Kidney capillary endothelial cell (primary cell): Measurements from ENCODE around the gene ZC3HAV1.

Experiments used
- DNase-seq: peaks from one replicate; pipeline ENCODE4 v3.0.0-alpha.2; 2018; ENCODE audit warnings: low spot score

The ZC3HAV1 gene

DNA sequence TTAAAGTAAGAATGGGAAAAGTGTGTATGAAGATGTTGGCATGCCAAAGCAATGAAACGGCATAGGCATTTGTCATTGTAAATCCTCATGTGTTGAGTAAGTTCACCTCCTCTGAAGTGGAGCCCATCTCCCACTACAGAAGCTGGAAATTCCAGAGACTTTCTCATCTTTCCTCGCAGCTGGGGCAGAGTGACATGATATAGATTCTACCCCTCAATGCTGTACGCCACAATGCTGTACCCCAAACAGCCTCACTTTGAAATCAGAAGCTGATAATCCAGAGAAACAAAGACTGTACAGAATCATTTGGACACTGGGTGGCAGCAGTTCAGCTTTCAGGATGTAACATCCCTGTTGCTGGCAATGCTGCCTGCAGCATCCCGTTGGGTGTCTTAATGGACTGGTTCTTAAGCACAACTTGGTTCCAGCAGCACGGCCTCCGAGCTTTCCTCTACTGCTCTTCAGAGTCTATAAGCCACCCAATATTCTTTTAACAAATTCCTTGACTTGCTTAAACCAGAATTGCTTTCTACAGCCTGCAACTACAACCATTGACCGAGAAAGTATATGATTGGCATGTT, 92.5 kb downstream of the ZC3HAV1 start:
- DNase-seq, result peak; percentile 52

DNA sequence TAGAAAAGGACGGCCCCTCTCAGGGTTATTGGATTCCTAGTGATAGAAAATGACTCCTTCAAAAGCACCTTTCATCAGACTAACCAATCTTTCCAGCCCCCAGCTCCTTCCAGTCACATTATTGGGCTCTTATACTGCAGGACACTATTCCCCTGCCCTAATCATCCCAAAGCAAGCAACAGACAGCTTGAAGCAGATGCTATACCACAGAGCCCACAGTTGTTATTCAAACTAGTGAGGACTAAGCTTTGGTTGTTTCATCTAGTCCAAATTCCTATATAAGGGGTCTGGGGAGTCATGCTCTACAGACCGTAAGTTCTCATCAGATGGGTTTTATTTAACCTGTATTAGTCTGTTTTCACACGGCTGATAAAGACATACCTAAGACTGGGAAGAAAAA, 98.1 kb downstream of the ZC3HAV1 start:
- no peak for DNase-seq

DNA sequence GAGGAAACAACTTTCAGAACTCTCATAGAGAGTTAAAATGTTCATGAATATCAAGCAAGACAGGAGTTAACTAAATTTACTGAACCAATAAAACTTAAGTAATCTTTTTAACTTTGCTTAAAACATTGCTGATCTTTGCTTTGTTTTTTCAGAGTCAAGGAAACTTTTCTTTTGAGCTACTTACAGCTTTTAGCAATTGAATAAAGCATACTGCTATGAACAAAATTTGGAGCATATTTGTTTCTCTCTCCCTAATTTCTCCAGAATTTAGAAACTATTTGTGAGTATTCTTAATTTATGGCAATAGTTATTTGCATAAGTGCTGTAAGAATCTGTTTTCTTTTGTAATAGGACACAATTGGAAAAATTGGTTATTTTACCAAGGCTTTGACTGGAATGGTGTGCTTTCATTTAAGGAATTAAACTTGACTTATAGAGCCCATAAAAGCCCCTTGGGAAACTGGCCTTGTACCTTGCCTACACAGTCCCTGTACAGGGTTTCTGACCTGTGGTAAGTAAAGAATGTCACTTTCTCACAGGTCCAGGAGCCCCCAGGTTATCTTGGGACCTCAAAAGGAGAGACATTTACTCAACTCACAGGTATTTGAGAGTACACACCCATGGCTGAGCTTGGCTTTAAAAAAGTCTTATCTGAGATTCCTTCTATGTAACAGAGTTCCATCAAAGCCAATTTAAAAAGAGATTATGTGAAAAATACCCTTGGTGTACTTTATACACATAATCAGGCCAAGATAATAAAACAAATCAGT, 105.0 kb downstream of the ZC3HAV1 start:
- DNase-seq, result no peak

DNA sequence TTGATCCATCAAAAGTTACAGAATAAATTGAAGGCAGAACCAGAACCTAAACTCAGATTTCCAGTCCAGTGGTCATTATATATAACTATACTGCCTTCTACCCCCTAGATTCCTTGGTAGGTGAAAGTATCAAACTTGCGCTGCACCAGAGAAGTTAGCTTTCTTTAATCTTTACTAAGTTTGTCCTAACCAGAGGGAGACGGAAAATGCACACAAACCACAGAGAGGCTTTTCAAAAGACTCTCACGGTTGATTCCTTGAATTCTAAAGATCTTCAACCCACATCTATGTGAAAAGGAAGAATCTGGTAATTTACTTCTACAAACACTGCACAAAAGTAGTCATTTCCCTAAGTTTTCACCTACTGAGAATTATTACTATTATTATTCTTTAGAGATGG, 110.1 kb downstream of the ZC3HAV1 start:
- DNase-seq, result no peak
